Naive thymus-derived CD4-positive, alpha-beta T cell (primary cell): ENCODE results near the gene FCSK. TPM values are rescaled to one million over a fixed set of nuclear protein-coding genes. Genes with fewer than 3 reads are reported as not detected.
A peak's percentile ranks its signal among the peaks of the same experiment; 100 is the strongest.
"Not testable (repeated sequence)": the region's sequence is repeated elsewhere in the genome, so short reads cannot be mapped to it uniquely, and the experiment has no call there.

Source experiments
- ATAC-seq: fragments of 150-1000 bp; cut with Tn5 transposase; 2 replicates; pipeline ENCODE4 v1.10.0; 2021; ENCODE audit warnings: mild to moderate bottlenecking, moderate library complexity
- CTCF ChIA-PET: fragments of 350-600 bp; sonication (Branson Sonifier 250); formaldehyde crosslinking; loops from one replicate; lab custom pipeline; 2021; ENCODE audit warnings: antibody characterized with exemption; lab: Charles Lee
- POLR2A ChIA-PET: fragments of 350-600 bp; sonication (Branson Sonifier 250); formaldehyde crosslinking; loops from one replicate; lab custom pipeline; 2021; ENCODE audit warnings: antibody characterized with exemption, inconsistent platforms; lab: Charles Lee
- DNase-seq, 9 donors: peaks; one replicate each; pipeline versions ENCODE4 v3.0.0 to v3.0.0-alpha.2; 2020 to 2022; ENCODE audit warnings: mixed read lengths in 1 of 9
- H3K27ac ChIP-seq: one replicate; pipeline ENCODE4 v1.7.0; 2013; ENCODE audit warnings: mild to moderate bottlenecking, low read depth, low read length, moderate library complexity
- H3K27me3 ChIP-seq, 2 donors: one replicate each; pipeline ENCODE4 v1.7.0; 2013; ENCODE audit warnings: low read length in 2 of 2, mild to moderate bottlenecking in 2 of 2, moderate library complexity in 2 of 2; ENCODE audit not compliant: control insufficient read depth in 2 of 2, insufficient read depth in 2 of 2
- H3K36me3 ChIP-seq, 3 experiments: 1 replicate in 2 of 3; 2 replicates in 1 of 3; pipeline ENCODE4 v1.7.0; 2013; ENCODE audit warnings: low read length in 3 of 3, mild to moderate bottlenecking in 3 of 3, moderate library complexity in 1 of 3; ENCODE audit not compliant: insufficient read depth in 3 of 3, control insufficient read depth in 2 of 3
- H3K4me1 ChIP-seq, 2 donors: one replicate each; pipeline ENCODE4 v1.7.0; 2013; ENCODE audit warnings: low read length in 2 of 2, mild to moderate bottlenecking in 2 of 2, moderate library complexity in 1 of 2; ENCODE audit not compliant: control insufficient read depth in 2 of 2, insufficient read depth in 2 of 2
- H3K4me3 ChIP-seq: 2 replicates; pipeline ENCODE4 v1.7.0; 2013; ENCODE audit warnings: mild to moderate bottlenecking, low read length
- H3K9me3 ChIP-seq, 3 experiments: 1 replicate in 2 of 3; 2 replicates in 1 of 3; pipeline ENCODE4 v1.7.0; 2013; ENCODE audit warnings: low read length in 3 of 3; ENCODE audit not compliant: control insufficient read depth in 2 of 3
- H3K27ac Mint-ChIP-seq, 9 donors: one replicate each; pipeline ENCODE4 v1.8.0; 2020 to 2022; ENCODE audit warnings: mixed read lengths in 9 of 9, mild to moderate bottlenecking in 8 of 9, moderate library complexity in 5 of 9, inconsistent platforms in 2 of 9
- H3K27me3 Mint-ChIP-seq, 5 donors: one replicate each; pipeline ENCODE4 v1.8.0; 2021 to 2022; ENCODE audit warnings: mixed read lengths in 5 of 5, mild to moderate bottlenecking in 1 of 5
- H3K36me3 Mint-ChIP-seq, 5 donors: one replicate each; pipeline ENCODE4 v1.8.0; 2020 to 2022; ENCODE audit warnings: mixed read lengths in 5 of 5, mild to moderate bottlenecking in 3 of 5, inconsistent platforms in 1 of 5
- H3K4me1 Mint-ChIP-seq, 7 donors: one replicate each; pipeline ENCODE4 v1.8.0; 2020 to 2022; ENCODE audit warnings: mixed read lengths in 7 of 7, mild to moderate bottlenecking in 3 of 7, inconsistent platforms in 1 of 7
- H3K4me3 Mint-ChIP-seq, 10 donors: one replicate each; pipeline ENCODE4 v1.8.0; 2020 to 2022; ENCODE audit warnings: mild to moderate bottlenecking in 10 of 10, mixed read lengths in 10 of 10, moderate library complexity in 6 of 10, inconsistent platforms in 2 of 10
- H3K9me3 Mint-ChIP-seq, 11 donors: one replicate each; pipeline ENCODE4 v1.8.0; 2020 to 2022; ENCODE audit warnings: mixed read lengths in 11 of 11, mild to moderate bottlenecking in 4 of 11, inconsistent platforms in 1 of 11, moderate library complexity in 1 of 11
- intact Hi-C, 2 donors: fragments of 100-400 bp; cut with micrococcal nuclease; formaldehyde crosslinking; loops; one replicate each; pipeline ENCODE4 v1.15.1; 2023
- polyA plus RNA-seq, 2 donors: library from polyadenylated mRNA; unstranded; fragments of 300-500 nt; fragmentation: Illumina TruSeq; gene quantifications; one replicate each; pipeline ENCODE4 v1.2.3, GENCODE V29; 2021
- total RNA-seq, 6 experiments: library from RNA in 5 of 6; stranded (reverse) in 5 of 6; gene quantifications; 1 replicate in 5 of 6; 2 replicates in 1 of 6; pipeline ENCODE4 v1.2.3 and lab custom pipeline; 2021 to 2026

Gene FCSK
- total and polyA plus RNA-seq, 7 experiments from 2014 or later, result 7.5 to 45.2 (median 30.1) TPM

- DNase-seq, result peak; percentile 72 to 94 (median 90)
- CTCF ChIA-PET, result interaction anchor here (0.5 to 0.6 kb wide), 3 partner anchors 51 to 252 kb away, joined by 3 read pairs; no protein-coding TSS in a partner anchor
- H3K9me3 Mint-ChIP-seq, result peaks cover 0 to 1% (median 0%) of the 10 kb centered on the region in 11 donors
- peaks cover 30 to 66% (median 55%) of the 10 kb centered on the region in 7 donors for H3K4me1 Mint-ChIP-seq
- Histone ChIP-seq H3K4me3 (peak within 1 kb of the TSS; percentile 100), H3K9me3 (no peaks in the 10 kb centered on the region), H3K36me3 (peaks cover 0 to 22% (median 13%) of the 10 kb centered on the region in 3 experiments), H3K27me3 (no peaks in the 10 kb centered on the region), H3K4me1 (peaks cover 27 to 41% of the 10 kb centered on the region in 2 donors), H3K27ac (peak within 1 kb of the TSS; percentile 95)
- POLR2A ChIA-PET, result interaction anchor here (0.6 to 3.1 kb wide), 14 partner anchors 10 to 278 kb away, joined by 3 to 15 read pairs (median 4); partner anchors contain the start of genes DDX19A, EXOSC6 and VAC14
- peak within 1 kb of the TSS; percentile 93 to 100 (median 98) for H3K4me3 Mint-ChIP-seq
- peak within 1 kb of the TSS; percentile 98 to 100 (median 99) for H3K27ac Mint-ChIP-seq
- intact Hi-C loops, result loop anchor here (1.0 to 10.0 kb wide), 16 partner anchors 14 to 1486 kb away; partner anchors contain the start of genes DDX19A (in 2 of the 2), FCSK (in 2 of the 2), ST3GAL2 (in 2 of the 2) and VAC14 (in 2 of the 2)
- peaks cover 18 to 31% (median 20%) of the 10 kb centered on the region in 5 donors for H3K36me3 Mint-ChIP-seq
- peak; percentile 91 for ATAC-seq
- no peaks in the 10 kb centered on the region for H3K27me3 Mint-ChIP-seq
Measured at GRCh38 chr16:70523076-70523742, 68.8 kb downstream of the FCSK start, which contains the start of gene COG4. COG4 (minus strand) TSS chr16:70523554; CDS start chr16:70523543, 11 bp downstream.

GRCh38 chr16:70523743-70524398 is 69.5 kb downstream of the FCSK start, which contains the start of gene SF3B3:
SF3B3 (plus strand) TSS chr16:70523816; CDS start chr16:70526657, 2,841 bp downstream.
- H3K4me3 Mint-ChIP-seq, result peak within 1 kb of the TSS; percentile 93 to 100 (median 98)
- POLR2A ChIA-PET, result interaction anchor here (0.6 to 3.1 kb wide), 20 partner anchors 10 to 276 kb away, joined by 3 to 15 read pairs (median 4); partner anchors contain the start of genes AARS1, DDX19A and EXOSC6
- H3K27me3 Mint-ChIP-seq, result no peaks in the 10 kb centered on the region
- Histone ChIP-seq H3K4me3 (peak within 1 kb of the TSS; percentile 100), H3K4me1 (peaks cover 27 to 46% of the 10 kb centered on the region in 2 donors), H3K36me3 (peaks cover 2 to 25% (median 20%) of the 10 kb centered on the region in 3 experiments), H3K27ac (peak within 1 kb of the TSS; percentile 95), H3K27me3 (no peaks in the 10 kb centered on the region), H3K9me3 (no peaks in the 10 kb centered on the region)
- peaks cover 18 to 31% (median 20%) of the 10 kb centered on the region in 5 donors for H3K36me3 Mint-ChIP-seq
- intact Hi-C loops, result loop anchor here (1.0 to 10.0 kb wide), 17 partner anchors 15 to 1485 kb away; partner anchors contain the start of genes AARS1 (in 2 of the 2), DDX19A (in 2 of the 2), FCSK (in 2 of the 2) and ST3GAL2 (in 2 of the 2)
- peak; percentile 79 for ATAC-seq
- H3K4me1 Mint-ChIP-seq, result peaks cover 30 to 72% (median 61%) of the 10 kb centered on the region in 7 donors
- CTCF ChIA-PET, result no interaction called here
- H3K27ac Mint-ChIP-seq, result peak within 1 kb of the TSS; percentile 98 to 100 (median 99)
- peak; percentile 71 to 90 (median 85) for DNase-seq
- H3K9me3 Mint-ChIP-seq, result peaks cover 0 to 1% (median 0%) of the 10 kb centered on the region in 11 donors

GRCh38 chr16:70524399-70524825 is 70.0 kb downstream of the FCSK start:
- H3K36me3 Mint-ChIP-seq, result peaks cover 20 to 34% (median 22%) of the 10 kb centered on the region in 5 donors
- H3K4me1 ChIP-seq, result peaks cover 27 to 52% of the 10 kb centered on the region in 2 donors
- H3K9me3 ChIP-seq, H3K27me3 ChIP-seq, H3K27me3 Mint-ChIP-seq, CTCF ChIA-PET, H3K9me3 Mint-ChIP-seq: not testable (repeated sequence)
- H3K36me3 ChIP-seq, result peaks cover 7 to 30% (median 23%) of the 10 kb centered on the region in 3 experiments
- peak overlapping the region; percentile 95 for H3K27ac ChIP-seq
- peak overlapping the region; percentile 98 to 100 (median 99) for H3K27ac Mint-ChIP-seq
- peak overlapping the region; percentile 100 for H3K4me3 ChIP-seq
- DNase-seq (peak in 7 of 9 donors; percentile 17 to 68 (median 56)), ATAC-seq (peak; percentile 40)
- peak overlapping the region; percentile 93 to 100 (median 98) for H3K4me3 Mint-ChIP-seq
- H3K4me1 Mint-ChIP-seq, result peaks cover 32 to 78% (median 65%) of the 10 kb centered on the region in 7 donors
- POLR2A ChIA-PET, result interaction anchor here (0.6 to 3.1 kb wide), 16 partner anchors 9 to 275 kb away, joined by 3 to 10 read pairs (median 4); partner anchors contain the start of genes AARS1, DDX19A, EXOSC6 and ST3GAL2
- intact Hi-C loops, result loop anchor here (2.0 to 10.0 kb wide), 5 partner anchors 236 to 1137 kb away; partner anchors contain the start of genes AARS1 (in 1 of the 2), CMTR2 (in 1 of the 2), EXOSC6 (in 1 of the 2) and PDPR (in 1 of the 2)

DNA sequence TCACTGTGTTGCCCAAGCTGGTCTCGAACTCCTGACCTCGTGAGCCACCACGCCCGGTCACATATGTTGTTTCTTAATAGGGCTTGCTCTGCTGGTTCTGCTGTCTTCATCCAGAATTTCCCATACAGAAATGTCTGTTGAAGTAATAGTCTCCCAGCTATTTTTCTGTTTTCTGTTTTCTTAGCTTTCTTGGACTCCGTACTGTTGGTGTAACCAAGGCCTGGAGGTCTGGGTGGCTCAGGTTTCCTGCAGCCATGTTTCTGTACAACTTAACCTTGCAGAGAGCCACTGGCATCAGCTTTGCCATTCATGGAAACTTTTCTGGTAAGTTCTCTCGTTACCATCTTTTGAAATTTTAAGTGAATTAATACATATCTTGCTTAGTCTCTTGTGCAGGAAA is 72.0 kb downstream of the FCSK start:
- peaks cover 0 to 1% (median 0%) of the 10 kb centered on the region in 11 donors for H3K9me3 Mint-ChIP-seq
- peak overlapping the region; percentile 45 to 94 (median 75) for H3K27ac Mint-ChIP-seq
- Histone ChIP-seq H3K4me1 (peaks cover 27 to 47% of the 10 kb centered on the region in 2 donors), H3K27ac (no peak overlapping the region), H3K4me3 (no peak overlapping the region), H3K27me3 (no peaks in the 10 kb centered on the region), H3K36me3 (peaks cover 16 to 41% (median 35%) of the 10 kb centered on the region in 3 experiments), H3K9me3 (no peaks in the 10 kb centered on the region)
- H3K4me3 Mint-ChIP-seq, result peak overlapping the region; percentile 42 to 99 (median 74)
- H3K27me3 Mint-ChIP-seq, result no peaks in the 10 kb centered on the region
- POLR2A ChIA-PET, result no interaction called here
- no peak for DNase-seq
- H3K4me1 Mint-ChIP-seq, result peaks cover 27 to 72% (median 61%) of the 10 kb centered on the region in 7 donors
- ATAC-seq, result no peak
- H3K36me3 Mint-ChIP-seq, result peaks cover 20 to 39% (median 30%) of the 10 kb centered on the region in 5 donors
- CTCF ChIA-PET, result interaction anchor here (0.9 to 1.1 kb wide), 2 partner anchors 17 to 146 kb away, joined by 3 read pairs; no protein-coding TSS in a partner anchor
- intact Hi-C loops, result loop anchor here in 1 of 2 donors (10.0 kb wide), 1 partner anchor 412 kb away; the partner anchor contains the start of gene PDPR

GRCh38 chr16:70527315-70527996 is 73.1 kb downstream of the FCSK start:
- ATAC-seq, result no peak
- peaks cover 20 to 41% (median 33%) of the 10 kb centered on the region in 5 donors for H3K36me3 Mint-ChIP-seq
- no peak for DNase-seq
- Histone ChIP-seq H3K4me1 (peaks cover 22 to 40% of the 10 kb centered on the region in 2 donors), H3K9me3 (no peaks in the 10 kb centered on the region), H3K36me3 (peaks cover 24 to 51% (median 44%) of the 10 kb centered on the region in 3 experiments), H3K27ac (no peak overlapping the region), H3K27me3 (no peaks in the 10 kb centered on the region), H3K4me3 (no peak overlapping the region)
- peaks cover 0 to 1% (median 0%) of the 10 kb centered on the region in 11 donors for H3K9me3 Mint-ChIP-seq
- POLR2A ChIA-PET, result no interaction called here
- H3K4me3 Mint-ChIP-seq, result peak overlapping the region in 9 of 10 donors; percentile 26 to 99 (median 60)
- H3K27me3 Mint-ChIP-seq, result no peaks in the 10 kb centered on the region
- intact Hi-C loops, result loop anchor here in 1 of 2 donors (10.0 kb wide), 1 partner anchor 413 kb away; the partner anchor contains the start of gene PDPR
- peak overlapping the region in 7 of 9 donors; percentile 28 to 83 (median 72) for H3K27ac Mint-ChIP-seq
- peaks cover 21 to 71% (median 59%) of the 10 kb centered on the region in 7 donors for H3K4me1 Mint-ChIP-seq
- CTCF ChIA-PET, result no interaction called here
